Activated T-helper 2 cell treated with anti-CD3 and anti-CD28 coated beads, Interferon-gamma antibody, Interleukin-2, Interleukin-4, amounts not matched to agents 10 μg/mL and 5 μg/mL and 100 μg/mL, durations not matched to agents 14 hours and 24 hours and 36 hours (primary cell): ENCODE data around the gene DIO3. TPM values are rescaled to one million over a fixed set of nuclear protein-coding genes. Genes with fewer than 3 reads are reported as not detected.
"Not testable (repeated sequence)": the region's sequence is repeated elsewhere in the genome, so short reads cannot be mapped to it uniquely, and the experiment has no call there.

Experiments
- DNase-seq: peaks from one replicate; pipeline ENCODE4 v3.0.0; 2021; ENCODE audit warnings: low spot score
- H3K27ac Mint-ChIP-seq: one replicate; pipeline ENCODE4 v1.8.0; 2021; ENCODE audit warnings: mixed read lengths
- H3K27me3 Mint-ChIP-seq: one replicate; pipeline ENCODE4 v1.8.0; 2021; ENCODE audit warnings: low read depth, mixed read lengths
- H3K36me3 Mint-ChIP-seq: one replicate; pipeline ENCODE4 v1.8.0; 2021; ENCODE audit warnings: low read depth, mixed read lengths
- H3K4me1 Mint-ChIP-seq: one replicate; pipeline ENCODE4 v1.8.0; 2021; ENCODE audit warnings: low read depth, mixed read lengths
- H3K4me3 Mint-ChIP-seq: one replicate; pipeline ENCODE4 v1.8.0; 2021; ENCODE audit warnings: low read depth, mild to moderate bottlenecking, moderate library complexity, mixed read lengths
- H3K9me3 Mint-ChIP-seq: one replicate; pipeline ENCODE4 v1.8.0; 2021; ENCODE audit warnings: mixed read lengths
- intact Hi-C: fragments of 100-400 bp; cut with micrococcal nuclease; formaldehyde crosslinking; loops from one replicate; pipeline ENCODE4 v1.15.1; 2023
- total RNA-seq: library from RNA; stranded (reverse); gene quantifications from 2 replicates; pipeline ENCODE4 v1.2.3, GENCODE V29; 2022

DIO3 gene
- total RNA-seq, 1 donor from 2014 or later: not detected

DNA sequence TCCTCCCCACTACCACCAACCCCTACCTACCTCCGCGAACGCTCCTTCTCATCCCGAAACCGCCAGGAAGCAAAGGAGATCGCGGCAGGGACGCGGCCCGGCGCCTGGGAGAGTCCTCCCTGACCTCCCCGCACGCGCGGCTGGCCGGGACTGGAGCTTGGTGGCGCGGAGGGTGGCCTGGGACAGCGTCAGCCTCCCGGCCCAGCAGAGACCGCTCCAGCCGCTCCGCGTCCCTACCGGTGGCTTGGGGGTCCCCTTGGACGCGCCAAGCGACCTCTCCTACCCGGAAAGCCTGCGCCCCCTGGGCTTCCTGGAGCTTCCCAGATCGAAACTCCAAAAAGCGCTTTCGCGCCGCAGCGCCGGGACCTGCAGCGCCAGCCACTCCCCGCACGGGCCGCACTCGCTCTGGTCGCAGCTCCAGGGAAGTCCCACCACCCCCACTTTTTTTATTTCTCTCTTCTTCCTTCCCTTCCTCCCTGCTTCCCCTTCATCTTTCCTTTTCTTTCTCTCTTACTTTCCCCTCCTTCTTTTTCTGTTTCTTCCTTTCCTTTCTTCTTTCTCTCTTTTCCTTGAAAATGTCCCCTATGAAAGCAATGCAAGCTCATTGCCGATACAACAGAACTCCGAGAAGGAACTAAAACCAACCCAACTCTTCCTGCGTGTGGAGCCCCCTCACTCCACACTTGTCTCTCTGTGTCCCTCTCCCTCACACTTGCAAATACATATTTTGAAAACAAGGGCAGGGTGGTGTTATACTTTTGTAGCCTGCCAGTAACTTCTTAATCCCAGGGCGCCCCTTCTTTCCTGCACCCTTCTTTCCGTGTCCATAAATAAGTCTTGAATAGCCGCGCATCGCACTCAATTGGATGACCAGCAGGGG, 3.8 kb downstream of the DIO3 start:
- peaks cover 64% of the 10 kb centered on the region for H3K27me3 Mint-ChIP-seq
- no peak overlapping the region for H3K4me3 Mint-ChIP-seq
- H3K27ac Mint-ChIP-seq: no peak overlapping the region
- intact Hi-C loops: loop anchor here (5.0 kb wide), 1 partner anchor 108 kb away; no protein-coding TSS in a partner anchor
- DNase-seq: no peak
- no peaks in the 10 kb centered on the region for H3K4me1 Mint-ChIP-seq
- peaks cover 9% of the 10 kb centered on the region for H3K36me3 Mint-ChIP-seq
- H3K9me3 Mint-ChIP-seq: peaks cover 14% of the 10 kb centered on the region

DNA sequence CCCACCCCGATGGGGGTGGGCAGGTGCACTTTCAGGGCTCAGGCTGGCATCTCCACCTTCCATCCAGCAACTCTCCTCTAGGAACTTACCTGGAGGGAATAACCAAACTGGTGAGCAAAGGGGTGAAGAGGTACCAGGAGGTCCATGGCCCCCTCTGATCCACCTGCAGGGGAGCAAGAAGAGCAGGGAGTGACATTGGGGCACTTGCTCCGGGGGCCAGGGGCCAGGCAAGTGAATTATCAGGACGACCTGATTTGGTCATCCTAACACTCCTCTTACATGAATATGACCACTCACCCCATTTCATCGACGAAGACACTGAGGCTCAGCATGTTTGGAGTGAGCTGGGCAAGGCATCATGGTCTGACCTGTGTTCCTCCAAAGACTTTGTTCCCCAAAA, 6.0 kb downstream of the DIO3 start:
- Mint-ChIP-seq H3K27me3 (peaks cover 55% of the 10 kb centered on the region), H3K4me3 (no peak overlapping the region)

DNA sequence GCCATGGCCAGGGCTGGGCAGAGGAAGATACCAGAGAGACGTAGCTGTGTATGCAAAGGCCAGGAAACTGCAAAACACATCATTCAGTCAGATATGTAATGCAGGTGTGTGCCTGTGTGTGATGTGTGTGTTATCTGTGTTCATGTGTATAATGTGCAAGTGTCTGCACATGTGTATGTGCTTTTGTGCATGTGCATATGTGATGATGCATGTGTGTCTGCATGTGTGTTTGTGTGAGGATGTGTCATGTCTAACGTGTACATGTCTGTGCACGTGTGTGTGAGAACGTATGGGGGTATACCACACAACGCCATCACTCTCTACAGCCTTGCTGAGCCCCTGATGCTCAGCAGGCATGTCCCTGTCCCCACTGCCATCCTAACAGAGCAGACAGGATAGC, 9.7 kb downstream of the DIO3 start:
- no peak for DNase-seq
- Mint-ChIP-seq H3K4me3 (no peak overlapping the region), H3K27me3 (peaks cover 25% of the 10 kb centered on the region), H3K4me1 (no peaks in the 10 kb centered on the region), H3K27ac (no peak overlapping the region), H3K9me3 (no peaks in the 10 kb centered on the region), H3K36me3 (no peaks in the 10 kb centered on the region)
- intact Hi-C loops: no loop called here

More for the DNA sequence above, 6.0 kb downstream of the DIO3 start:
- intact Hi-C loops: loop anchor here (5.0 kb wide), 1 partner anchor 110 kb away; no protein-coding TSS in a partner anchor
- peaks cover 8% of the 10 kb centered on the region for H3K9me3 Mint-ChIP-seq
- DNase-seq: no peak
- no peak overlapping the region for H3K27ac Mint-ChIP-seq
- H3K4me1 Mint-ChIP-seq: no peaks in the 10 kb centered on the region
- peaks cover 7% of the 10 kb centered on the region for H3K36me3 Mint-ChIP-seq

DNA sequence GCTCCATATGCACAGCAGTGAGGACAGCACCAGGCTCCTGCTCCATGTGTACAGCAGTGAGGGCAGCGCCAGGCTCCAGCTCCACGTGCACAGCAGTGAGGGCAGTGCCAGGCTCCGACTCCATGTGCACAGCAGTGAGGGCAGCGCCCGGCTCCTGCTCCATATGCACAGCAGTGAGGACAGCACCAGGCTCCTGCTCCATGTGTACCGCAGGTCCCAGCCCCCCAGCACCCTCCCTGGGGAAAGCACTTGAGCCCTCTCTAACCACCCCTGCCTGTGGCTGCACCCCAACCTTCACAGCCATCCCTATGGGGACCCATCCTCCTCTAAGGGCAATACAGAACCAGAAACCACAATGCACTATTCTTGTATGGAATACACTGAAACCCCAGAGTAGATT, 11.2 kb downstream of the DIO3 start:
- H3K27me3 Mint-ChIP-seq: peaks cover 10% of the 10 kb centered on the region
- intact Hi-C loops, DNase-seq, H3K9me3 Mint-ChIP-seq, H3K4me1 Mint-ChIP-seq, H3K27ac Mint-ChIP-seq, H3K4me3 Mint-ChIP-seq, H3K36me3 Mint-ChIP-seq: not testable (repeated sequence)

DNA sequence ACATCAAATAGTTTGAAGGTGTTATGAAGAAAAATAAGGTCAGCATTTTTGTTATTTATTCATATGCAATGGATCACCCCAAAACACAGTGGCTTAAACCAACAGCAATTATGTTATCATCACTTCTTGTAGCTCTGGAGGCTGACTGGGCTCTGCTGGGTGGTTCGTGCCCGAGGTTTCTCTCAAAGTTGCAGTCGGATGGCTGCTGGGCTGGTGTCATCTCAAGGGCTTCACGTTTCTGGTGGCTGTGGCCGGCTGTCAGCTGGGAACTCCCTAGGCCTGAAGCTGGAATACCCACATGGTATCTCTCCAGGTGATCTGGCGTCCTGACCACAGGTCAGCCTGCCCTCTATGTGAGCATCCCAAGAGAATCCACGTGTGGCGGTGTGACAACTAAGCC, 12.0 kb downstream of the DIO3 start:
- H3K4me3 Mint-ChIP-seq: no peak overlapping the region
- H3K36me3 Mint-ChIP-seq: no peaks in the 10 kb centered on the region
- H3K9me3 Mint-ChIP-seq: no peaks in the 10 kb centered on the region
- DNase-seq: no peak
- H3K27me3 Mint-ChIP-seq: peaks cover 4% of the 10 kb centered on the region
- H3K4me1 Mint-ChIP-seq: no peaks in the 10 kb centered on the region
- intact Hi-C loops: no loop called here
- H3K27ac Mint-ChIP-seq: no peak overlapping the region

DNA sequence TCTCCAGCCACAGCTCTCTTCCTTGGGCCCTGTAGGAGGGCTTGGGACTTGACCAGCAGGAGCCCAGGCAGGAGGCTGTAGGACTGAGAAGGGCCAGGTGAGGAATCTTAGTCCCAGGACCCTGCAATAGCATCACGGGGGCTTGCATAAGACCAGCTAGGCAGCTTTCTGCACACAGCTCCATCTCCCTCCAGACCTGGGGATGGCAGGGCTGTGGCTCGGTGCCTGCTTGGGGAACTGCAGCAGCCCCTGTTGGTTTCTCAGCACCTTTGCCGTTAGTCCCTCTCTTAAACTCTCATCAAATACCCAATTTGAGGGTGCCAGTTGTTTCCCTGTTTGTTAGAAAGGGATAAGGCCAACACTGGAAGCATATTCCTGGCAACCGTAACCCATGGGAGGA, 14.3 kb downstream of the DIO3 start:
- Mint-ChIP-seq H3K4me1 (no peaks in the 10 kb centered on the region), H3K27me3 (peaks cover 2% of the 10 kb centered on the region), H3K27ac (no peak overlapping the region), H3K4me3 (no peak overlapping the region), H3K9me3 (no peaks in the 10 kb centered on the region), H3K36me3 (no peaks in the 10 kb centered on the region)
- DNase-seq: no peak
- intact Hi-C loops: no loop called here

DNA sequence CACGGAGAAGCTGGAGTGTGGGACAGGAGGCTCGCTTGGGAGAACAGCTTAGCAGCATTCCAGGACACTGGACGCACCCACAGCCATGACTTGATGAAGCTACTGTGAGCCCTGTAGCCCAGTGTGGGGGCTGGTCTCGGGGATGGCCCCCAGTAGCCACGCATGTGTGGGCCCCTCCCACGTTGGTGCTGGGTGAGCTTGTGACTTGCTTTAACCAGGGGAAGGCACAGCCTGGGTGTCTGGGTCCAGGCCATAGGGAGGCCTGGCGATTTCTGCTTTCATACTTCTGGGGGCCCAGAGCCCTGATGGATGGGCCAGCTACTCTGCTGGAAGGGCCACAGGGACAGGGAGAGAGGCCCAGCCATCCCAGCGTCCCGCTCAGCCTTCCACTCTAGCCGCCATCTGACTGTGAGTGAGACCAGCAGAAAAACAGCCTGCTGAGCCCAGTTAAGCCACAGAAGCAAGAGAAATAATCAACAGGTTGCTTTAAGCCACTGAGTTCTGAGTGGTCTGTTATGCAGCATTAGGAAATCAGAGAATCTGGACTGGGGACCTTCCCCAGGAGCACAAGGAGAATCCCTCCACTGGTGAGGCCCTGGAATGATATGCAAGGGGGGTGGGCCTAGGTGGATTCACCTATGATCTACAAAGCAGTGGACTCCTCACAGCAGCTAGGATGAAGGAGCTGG, 16.1 kb downstream of the DIO3 start:
- Mint-ChIP-seq H3K4me1 (no peaks in the 10 kb centered on the region), H3K4me3 (no peak overlapping the region), H3K27ac (no peak overlapping the region), H3K36me3 (no peaks in the 10 kb centered on the region), H3K9me3 (no peaks in the 10 kb centered on the region), H3K27me3 (no peaks in the 10 kb centered on the region)
- intact Hi-C loops: no loop called here
- no peak for DNase-seq

DNA sequence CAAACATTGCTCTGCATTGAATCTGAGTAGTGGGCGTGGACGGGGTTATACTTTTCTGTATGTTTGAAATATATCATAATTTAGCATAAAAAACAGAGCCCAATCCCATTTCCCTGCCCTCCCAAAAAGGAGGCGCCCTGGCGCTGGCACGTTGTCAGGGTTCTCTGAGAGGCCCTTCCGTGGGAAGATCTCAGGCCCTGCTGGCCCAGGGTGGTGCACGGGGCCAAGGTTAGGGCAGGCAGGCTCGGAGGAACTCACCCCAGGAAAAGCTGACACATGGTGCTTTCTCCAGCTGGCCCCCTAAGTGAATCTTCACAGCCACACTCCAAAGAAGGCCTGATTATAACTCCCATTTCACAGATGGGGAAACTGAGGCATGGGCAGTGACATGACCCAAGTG, 17.2 kb downstream of the DIO3 start:
- H3K4me1 Mint-ChIP-seq: no peaks in the 10 kb centered on the region

DNA sequence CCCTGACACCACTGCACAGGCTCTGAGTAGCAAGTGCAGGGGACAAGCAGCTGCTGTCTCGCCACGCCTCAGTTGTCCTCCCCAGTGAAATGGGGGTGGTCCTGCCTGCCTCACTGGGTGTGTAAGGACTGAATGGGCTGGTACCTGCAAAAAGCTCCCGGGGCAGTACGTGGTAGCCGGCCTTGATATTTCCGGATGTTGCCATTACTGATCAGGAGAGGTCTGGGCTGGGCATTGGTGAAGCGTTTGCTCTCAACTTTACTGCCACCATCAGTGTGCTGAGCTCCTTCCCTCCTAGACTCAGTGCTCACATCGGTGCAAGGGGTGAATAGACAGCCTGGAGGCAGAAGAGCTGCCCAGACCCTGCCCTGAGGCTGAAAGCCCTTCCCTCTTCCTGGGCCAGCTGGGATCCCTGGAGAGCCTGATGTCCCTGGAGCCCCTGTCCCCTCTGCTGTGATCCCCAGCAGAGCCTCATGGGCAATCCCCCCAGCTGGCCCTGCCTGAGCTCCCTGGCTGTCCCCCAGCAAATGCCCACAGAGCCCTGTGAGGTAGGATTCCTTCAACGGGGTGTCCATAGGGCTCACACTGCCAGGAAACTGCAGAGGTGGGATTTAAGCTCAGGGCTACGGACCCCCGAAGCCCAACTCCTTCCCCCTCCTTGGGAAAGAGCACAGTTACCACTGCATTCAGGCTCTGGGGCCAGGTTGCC, 18.2 kb downstream of the DIO3 start:
- H3K9me3 Mint-ChIP-seq: no peaks in the 10 kb centered on the region
- H3K27ac Mint-ChIP-seq: no peak overlapping the region
- H3K36me3 Mint-ChIP-seq: no peaks in the 10 kb centered on the region
- intact Hi-C loops: no loop called here
- DNase-seq: no peak
- H3K4me3 Mint-ChIP-seq: no peak overlapping the region
- H3K4me1 Mint-ChIP-seq: no peaks in the 10 kb centered on the region
- no peaks in the 10 kb centered on the region for H3K27me3 Mint-ChIP-seq

More for the DNA sequence above, 17.2 kb downstream of the DIO3 start:
- H3K9me3 Mint-ChIP-seq: no peaks in the 10 kb centered on the region
- no peak for DNase-seq
- H3K27me3 Mint-ChIP-seq: no peaks in the 10 kb centered on the region
- intact Hi-C loops: no loop called here
- H3K36me3 Mint-ChIP-seq: no peaks in the 10 kb centered on the region
- no peak overlapping the region for H3K4me3 Mint-ChIP-seq
- no peak overlapping the region for H3K27ac Mint-ChIP-seq

DNA sequence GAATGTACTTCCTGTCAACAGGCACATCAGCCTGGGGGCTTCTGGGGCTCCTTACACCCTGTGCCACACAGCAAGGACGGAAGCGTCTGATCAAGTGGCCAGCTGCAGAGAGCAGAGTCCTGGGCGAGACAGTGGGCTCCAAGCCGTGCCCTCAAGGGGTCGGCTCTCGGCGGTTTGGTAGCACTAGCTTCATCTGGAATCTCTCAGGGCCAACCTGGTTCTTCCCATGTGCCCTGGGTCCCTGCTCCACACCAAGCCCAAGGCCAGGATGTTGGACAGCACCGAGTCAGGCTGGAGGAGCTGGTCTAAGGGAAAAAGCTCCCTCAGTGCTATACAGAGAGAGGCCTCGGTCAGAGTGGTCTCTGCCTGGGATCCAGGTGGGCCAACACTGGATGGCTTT, 20.5 kb downstream of the DIO3 start:
- H3K27me3 Mint-ChIP-seq: no peaks in the 10 kb centered on the region
- H3K4me3 Mint-ChIP-seq: no peak overlapping the region
- no peak for DNase-seq
- no peaks in the 10 kb centered on the region for H3K9me3 Mint-ChIP-seq
- no peaks in the 10 kb centered on the region for H3K36me3 Mint-ChIP-seq
- no peaks in the 10 kb centered on the region for H3K4me1 Mint-ChIP-seq
- no peak overlapping the region for H3K27ac Mint-ChIP-seq
- intact Hi-C loops: no loop called here

DNA sequence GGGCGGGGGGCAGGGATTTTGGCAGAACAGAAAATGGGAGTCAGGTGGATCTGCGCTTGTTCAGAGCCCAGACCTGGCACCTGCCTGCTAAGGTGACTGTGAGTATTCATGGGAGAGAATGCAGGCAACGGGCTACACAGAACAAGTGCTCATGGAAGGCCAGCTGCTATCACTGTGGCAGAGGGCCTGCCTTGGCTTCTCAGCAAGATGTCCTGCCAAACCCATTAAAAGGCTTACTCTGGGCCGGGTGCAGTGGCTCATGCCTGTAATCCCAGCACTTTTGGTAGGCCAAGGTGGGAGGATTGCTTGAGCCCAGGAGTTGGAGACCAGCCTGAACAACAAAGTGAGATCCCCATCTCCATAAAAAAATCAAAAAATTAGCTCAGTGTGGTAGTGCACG, 21.0 kb downstream of the DIO3 start:
- DNase-seq: no peak
- Mint-ChIP-seq H3K9me3 (no peaks in the 10 kb centered on the region), H3K4me3 (no peak overlapping the region), H3K27ac (no peak overlapping the region), H3K36me3 (no peaks in the 10 kb centered on the region), H3K27me3 (no peaks in the 10 kb centered on the region), H3K4me1 (no peaks in the 10 kb centered on the region)
- intact Hi-C loops: no loop called here

DNA sequence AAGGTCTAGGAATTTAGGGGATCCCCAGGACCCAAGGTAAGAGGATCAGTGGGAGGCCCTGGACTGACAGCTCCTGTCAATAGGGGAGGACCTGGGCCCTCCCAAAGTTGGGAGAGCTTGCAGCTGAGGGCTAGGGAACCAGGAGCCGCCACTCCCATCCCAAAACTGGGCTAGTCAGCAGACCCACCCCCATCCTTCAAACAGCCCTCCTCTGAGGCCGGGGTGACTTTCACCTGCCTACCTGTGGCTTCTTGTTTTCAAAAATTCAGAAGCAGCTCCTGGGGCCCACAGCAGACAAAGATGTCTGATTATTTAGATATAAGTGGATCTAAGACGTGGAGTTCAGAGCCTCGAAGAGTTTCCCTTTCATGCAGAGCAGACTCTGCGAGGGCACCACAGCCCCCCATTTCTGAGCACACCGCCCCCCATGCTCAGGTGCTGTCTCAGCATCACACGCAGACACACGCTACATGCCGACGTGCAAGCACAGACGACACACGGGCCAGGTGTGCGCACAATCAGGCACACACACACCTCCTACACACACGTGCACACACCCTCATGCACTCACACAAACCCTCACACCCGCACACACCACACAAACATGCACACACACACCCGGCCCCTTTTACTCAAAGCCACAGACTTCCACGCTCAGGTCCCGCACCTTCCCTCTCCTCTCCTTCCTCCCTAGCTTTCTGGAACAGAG, 21.9 kb downstream of the DIO3 start:
- Mint-ChIP-seq H3K27ac (no peak overlapping the region), H3K27me3 (no peaks in the 10 kb centered on the region), H3K36me3 (no peaks in the 10 kb centered on the region), H3K4me3 (no peak overlapping the region), H3K4me1 (no peaks in the 10 kb centered on the region), H3K9me3 (no peaks in the 10 kb centered on the region)
- DNase-seq: no peak
- intact Hi-C loops: no loop called here
